HPDE6-E6E7 (cell line): ENCODE measurements around the gene TMC8.
"Not testable (repeated sequence)": the region's sequence is repeated elsewhere in the genome, so short reads cannot be mapped to it uniquely, and the experiment has no call there.

Experiments
- DNase-seq: peaks from one replicate; pipeline ENCODE4 v3.0.0; 2011; ENCODE audit warnings: missing footprints; ENCODE audit errors: extremely low spot score

TMC8 gene

DNA sequence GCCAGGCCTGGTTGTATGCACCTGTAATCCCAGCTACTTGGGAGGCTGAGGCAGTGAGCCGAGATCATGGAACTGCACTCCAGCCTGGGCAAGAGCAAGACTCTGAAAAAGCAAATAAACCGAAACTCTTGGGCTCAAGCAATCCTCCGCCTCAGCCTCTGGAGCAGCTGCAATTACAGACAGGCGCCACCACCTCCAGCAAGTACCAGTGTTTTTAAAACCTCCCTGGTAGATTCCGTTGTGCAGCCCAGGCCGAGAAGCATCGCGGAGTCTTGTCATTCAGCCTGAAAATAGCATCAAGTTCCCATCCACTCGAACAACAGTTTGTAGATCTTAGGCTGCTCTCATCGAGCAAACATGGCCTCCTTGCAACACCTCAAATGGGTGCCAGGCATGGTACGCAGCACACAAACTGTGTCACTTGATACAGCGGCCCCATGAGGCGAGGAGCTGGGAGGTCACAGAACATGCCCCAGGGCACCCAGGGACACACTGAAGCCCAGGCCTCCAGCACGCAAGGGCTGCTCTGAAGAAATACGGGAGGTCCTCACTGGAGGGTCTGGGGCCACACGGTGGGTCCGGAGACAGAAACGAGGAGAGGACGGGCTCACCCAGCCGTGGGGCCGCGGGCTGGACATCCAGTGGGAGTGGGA lies 20.1 kb upstream of the TMC8 start:
- DNase-seq: no peak

DNA sequence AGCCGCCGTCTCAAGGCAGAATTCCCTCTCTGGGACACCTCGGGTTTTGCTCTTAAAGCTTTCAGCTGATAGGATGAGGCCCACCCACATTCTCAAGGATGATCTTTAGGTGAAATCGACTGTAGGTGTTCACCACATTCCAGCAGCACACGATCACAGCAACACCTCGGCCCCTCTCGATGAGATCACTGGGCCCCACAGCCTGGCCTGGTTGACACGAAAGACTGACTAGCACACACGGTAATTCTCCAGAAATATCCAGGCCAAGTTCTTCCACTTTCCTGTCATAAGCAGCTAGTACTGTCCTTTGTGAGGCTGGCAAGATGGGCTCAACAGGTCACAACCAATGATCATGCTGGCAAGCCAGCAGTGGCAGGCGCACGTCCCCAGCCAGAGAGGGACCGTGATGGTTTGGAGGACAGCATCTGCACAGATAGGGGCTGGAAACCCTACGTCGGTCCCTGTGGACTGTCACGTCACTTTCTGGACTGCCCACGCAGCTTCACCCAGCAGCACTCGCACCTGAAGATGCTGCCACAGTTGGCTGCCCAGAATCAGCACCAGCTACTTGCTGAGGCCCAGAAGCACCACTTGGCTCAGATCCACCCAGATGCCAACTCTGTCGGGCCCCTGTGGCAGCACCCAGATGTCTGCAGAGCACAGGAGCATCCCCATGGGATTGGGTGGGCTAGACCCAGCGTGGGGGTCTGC lies 19.4 kb upstream of the TMC8 start:
- no peak for DNase-seq

DNA sequence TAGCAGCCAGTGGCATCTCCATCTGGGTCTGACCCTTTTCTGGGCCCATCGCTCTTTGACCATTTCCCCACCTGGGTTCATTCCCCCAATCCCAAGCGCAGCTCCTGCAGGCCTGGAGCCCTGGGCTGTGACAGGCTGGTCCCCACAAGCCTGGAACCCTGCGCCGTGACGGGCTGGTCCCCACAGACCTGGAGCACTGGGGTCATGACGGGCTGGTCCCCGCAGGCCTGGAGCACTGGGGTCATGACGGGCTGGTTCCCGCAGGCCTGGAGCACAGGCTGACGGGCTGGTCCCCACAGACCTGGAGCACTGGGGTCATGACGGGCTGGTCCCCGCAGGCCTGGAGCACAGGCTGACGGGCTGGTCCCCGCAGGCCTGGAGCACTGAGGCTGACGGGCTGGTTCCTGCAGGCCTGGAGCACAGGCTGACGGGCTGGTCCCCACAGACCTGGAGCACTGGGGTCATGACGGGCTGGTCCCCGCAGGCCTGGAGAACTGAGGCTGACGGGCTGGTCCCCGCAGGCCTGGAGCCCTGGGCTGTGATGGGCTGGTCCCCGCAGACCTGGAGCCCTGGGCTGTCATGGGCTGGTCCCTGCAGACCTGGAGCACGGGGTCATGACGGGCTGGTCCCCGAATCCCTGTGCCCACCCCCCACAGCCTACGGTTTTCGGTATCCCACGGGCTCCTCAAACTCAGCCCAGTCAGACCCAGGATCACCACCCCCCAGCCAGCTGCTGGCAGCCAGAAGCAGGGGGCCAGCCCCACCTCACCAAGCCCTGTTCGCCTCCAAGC lies 18.6 kb upstream of the TMC8 start:
- no peak for DNase-seq

DNA sequence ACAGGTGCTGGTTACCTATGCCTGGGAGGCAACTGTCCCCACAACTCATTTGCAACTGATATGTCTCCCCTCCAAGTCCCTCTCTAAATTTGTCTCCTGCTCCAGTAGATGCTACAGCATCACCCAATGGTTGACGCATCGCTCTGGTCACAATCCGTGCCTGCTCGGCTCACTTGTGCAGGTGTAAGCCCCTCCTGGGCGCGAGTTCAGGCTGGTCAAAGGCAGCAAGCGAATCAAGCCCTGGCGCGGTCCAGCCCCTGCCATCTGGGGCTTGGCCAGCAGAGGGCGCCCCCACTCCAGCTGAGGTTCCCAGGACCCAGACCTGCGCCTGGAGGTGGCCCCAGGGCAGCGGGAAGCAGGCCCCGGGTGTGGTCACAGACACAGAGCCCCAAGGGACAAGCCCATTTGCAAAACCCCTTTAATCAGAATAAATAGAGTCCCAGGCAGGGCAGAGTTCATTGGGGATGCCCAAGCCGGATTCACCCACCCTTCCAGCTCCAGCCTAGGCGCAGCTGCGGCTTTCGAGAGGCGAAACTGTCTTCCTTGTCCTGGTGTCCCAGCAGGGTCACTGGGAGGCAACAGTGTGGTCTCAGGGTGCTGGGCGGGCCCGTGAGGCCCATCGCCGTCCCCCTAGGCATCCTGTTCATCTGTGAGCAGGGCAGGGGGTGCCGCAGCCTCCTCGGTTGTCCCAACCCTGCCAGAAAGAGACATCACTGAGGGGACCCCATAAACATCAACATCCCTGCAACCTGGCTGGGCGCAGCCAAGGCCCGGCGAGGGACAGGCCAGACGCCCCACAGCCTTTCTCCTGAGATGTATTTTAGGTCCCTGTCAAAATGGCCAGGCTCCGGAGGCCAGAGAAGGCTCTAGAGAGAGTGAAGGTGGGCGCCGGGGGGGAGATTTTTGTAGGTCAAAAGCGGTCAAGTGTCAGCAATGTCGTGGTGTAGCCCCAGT lies 17.8 kb upstream of the TMC8 start:
- DNase-seq: peak; percentile 66

DNA sequence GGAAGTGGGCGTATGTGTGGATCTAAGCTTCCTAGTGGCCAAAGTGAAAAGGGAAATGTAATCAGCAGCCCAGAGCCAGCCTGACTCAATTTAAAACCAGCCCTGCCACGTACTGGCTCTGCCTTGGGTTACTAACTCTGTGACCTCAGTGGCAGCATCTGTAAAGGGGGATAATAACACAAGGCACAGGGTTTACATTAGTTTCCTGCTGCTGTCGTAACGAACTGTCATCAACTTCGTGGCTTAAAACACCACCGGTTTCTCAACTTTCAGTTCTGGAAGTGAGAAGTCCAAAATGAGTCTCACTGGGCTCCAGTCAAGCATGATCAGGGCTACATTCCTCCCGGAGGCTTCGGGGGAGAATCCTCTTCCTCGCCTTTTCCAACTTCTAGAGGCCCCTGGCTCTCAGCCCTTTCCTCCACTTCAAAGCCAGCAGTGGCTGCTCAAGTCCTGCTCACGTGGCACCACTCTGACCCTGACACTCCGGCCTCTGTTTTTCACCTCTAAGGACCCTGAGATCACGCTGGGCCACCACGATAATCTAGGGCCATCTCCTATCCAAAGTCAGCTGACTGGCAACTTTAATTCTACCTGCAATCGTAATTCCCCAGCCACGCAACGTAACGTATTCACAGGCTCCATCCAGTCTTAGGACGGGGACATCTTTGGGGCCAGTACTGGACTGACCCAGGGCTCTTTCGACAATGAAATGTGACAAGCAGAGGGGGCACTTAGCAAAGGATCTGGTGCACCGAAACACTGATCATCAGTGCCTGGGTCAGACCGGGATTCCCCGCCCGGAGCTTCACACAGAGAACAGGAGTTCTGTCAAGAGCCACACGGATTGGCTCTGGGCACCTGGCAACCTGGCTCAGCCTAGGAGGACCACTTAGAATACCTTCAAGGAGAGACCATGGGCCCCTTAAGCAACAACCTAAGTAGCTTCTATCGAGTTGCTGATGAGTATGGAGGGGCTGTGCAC lies 16.5 kb upstream of the TMC8 start:
- DNase-seq: no peak

DNA sequence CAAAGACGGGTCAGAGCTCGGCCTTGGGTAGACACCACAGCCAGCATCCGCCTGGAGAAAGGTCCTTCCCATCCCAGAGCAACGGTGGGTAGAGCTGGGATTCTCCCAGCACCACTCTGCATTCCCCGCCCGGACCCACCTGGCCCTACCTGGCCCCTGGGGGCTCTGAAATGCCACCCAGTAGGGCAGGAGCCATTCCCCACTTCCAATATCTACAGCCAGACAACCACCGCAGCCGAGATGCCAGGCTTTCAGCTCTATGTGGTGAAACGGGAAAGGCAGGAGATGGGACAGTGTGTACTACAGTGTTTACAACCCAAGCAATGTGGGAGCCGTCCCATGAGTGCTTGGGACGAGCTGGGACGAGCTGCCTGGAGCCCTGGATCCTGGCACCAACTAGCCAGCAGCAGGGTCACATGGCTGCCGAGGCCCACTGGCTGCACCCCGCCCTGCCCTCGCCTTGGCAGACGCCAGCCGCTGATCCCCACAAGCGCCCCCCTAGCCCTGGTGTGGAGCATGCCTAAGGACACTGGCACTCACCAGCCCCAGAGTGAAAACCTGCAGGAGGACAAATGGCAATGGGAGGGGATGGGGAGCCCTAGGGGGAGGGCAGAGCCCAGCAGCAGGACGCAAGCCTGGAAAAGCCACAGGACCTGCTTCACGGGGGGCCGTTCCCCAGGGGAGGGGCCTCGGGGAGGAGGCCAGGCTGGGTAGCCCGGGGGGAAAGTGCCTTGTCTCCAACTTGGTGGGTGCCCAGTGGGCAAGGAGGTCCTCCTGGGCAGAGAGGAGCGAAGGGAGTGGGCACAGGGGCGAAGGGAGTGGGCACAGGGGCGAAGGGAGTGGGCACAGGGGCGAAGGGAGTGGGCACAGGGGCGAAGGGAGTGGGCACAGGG lies 15.5 kb upstream of the TMC8 start:
- no peak for DNase-seq

DNA sequence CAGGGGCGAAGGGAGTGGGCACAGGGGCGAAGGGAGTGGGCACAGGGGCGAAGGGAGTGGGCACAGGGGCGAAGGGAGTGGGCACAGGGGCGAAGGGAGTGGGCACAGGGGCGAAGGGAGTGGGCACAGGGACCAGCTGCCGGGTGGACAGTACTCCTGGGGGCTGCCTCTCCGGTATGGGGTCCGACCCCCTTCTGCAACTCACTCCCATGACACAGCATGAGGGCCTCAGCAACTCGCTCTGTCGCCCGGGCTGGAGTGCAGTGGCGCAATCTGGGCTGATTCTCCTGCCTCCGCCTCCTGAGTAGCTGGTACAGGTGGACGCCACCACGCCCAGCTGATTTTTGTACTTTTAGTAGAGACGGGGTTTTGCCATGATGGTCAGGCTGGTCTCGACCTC lies 14.8 kb upstream of the TMC8 start:
- not testable (repeated sequence) for DNase-seq

DNA sequence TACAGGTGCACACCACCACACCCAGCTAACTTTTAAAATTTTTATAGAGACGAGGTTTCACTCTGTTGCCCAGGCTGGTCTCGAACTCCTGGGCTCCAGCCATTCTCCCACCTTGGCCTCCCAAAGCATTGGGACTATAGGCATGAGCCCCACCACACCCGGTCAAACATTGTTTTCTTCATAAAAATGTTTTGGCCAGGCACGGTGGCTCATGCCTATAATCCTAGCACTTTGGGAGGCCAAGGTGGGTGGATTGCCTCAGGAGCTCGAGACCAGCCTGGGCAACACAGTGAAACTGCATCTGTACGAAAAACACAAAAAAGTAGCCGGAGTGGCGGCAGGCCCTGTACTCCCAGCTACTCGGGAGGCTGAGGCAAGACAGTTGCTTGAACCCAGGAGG lies 14.2 kb upstream of the TMC8 start:
- DNase-seq: no peak

DNA sequence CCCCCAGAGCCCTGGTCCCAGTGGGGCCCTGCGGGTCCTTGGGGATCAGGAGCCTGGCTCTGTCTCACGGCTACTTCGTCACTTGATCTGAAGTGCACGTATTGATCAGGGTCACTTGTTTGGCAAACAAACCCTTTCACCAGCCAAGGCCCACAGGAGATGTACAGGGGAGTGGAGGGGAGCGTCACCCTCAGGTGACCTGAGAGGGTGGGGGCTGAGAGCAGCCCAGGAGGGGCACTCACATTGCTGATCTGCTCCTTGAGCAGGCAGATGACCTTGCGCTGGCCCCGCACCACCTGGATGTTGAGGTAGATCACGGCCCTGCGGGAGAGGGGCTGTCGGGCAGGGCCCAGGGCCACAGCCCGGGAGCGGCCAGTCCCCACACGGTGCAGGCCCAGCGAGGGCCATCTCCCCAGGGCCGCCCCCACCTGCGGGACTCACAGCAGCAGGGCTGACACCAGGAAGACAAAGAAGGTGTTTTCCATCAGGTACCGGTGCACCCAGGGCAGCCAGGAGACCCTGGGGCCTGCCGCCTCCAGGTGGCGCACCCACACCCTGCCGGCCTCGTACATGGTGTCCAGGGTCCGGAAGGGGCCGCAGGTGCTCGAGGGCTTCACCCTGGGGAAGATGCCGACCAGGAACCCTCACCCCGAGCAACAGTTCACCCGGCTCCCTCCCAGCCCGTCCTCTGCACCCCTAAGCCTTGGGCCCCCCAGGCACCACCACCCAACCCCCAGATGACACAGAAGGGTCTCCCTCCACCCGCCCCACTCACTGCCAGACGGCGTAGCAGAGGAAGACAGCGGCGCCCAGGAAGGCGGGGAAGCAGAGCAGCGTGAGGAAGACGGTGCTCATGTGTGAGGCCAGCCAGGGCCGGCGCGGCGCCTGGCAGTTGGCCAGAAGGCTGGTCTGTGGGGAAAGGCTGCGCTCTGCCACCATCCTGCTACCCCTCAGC lies 13.3 kb upstream of the TMC8 start:
- no peak for DNase-seq

DNA sequence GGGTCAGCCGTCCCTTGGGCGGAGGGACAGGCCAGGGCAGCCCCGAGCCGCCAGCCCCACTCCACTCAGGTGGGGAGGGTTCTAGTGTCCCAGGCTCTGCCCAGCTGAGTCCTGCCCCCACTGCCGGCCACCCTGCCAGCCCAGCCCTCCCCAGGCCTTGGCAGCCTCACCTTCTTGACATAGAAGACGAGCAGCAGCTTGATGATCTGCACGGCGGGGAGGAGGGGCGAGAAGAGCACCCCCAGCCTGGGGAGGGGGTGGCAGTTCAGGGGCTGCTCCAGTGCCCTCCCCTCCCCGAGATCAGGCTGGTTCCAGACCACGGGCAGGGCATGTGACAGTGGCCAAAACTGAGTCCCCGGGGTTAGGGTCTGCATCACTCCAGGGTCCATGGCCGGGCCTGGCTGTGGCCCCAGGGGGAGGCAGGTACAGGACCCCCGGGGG lies 11.8 kb upstream of the TMC8 start:
- DNase-seq: no peak

DNA sequence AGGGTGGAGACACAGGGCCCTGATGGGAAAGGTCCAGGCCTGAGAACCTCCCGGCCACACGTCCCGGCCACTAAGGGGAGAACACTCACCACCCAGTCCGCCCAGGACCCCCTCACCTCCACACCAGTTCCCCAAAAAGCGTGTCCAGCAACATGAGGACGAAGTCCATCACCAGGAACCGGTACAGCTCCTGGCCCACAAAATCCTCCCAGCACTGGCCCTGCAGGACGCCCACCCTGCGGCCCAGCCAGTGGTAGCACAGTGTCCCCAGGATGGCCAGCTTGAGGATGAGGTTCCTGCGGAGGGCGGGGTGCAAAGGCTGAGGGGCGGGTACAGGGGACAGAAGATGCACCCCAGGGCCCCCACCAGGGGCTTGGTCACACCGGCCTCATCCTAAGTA lies 10.0 kb upstream of the TMC8 start:
- no peak for DNase-seq

DNA sequence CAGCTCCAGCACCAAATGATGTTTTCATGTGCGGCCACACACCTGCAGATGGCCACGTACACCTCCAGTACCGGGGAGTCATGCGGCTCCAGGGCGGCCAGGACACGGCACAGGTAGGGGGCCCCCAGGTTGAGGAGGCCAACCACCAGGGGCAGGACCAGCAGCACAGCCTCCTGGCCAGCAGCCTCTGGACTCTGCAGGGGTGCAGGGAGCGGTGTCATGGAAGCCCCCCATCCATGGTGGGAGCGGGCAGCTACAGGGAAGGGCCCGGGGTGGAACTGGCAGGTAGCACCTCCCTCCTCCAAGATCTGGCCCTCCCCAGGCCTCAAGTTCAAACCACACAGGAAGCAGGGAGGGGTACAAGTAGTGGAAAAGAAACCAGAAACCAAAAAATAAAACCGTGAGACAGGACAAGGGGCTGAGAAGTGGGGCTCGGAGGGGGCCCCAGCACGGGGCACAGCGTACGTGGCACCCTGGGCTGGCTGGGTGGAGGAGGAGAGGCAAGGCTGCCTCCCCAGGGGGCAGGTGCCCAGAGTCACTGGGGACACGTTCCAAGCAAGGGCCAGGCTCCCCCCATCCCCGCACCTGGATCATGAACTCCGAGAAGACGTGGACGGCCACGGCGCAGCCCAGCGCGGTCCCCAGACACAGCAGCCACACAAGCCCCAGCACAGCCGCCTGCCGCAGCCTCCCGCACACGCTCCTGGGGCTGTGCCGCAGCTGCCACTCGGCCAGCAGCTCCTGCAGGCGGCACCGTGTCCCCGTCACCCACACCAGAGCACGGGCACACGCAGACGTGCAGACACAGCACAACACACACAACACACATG lies 9.4 kb upstream of the TMC8 start:
- DNase-seq: no peak

DNA sequence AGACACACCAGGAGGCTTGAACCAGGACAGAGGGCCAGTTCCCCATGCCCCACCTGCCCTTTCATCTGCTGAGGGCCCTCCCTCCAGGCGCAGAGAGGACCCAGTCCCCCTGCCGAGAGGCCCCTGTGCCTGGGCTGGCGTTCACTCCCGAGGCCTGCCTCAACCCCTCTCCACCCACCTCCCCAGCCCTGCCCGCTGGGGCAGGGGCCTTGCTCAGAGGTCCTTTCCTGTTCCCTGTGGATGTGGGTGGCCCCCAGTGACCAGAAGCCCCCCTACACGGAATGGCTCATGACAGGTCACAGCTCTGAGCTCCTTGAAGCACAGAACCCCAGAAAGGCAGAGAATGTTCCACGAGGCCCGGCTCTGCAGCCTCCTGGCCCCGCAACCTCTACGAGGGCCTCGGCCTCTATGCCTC lies 8.8 kb upstream of the TMC8 start:
- DNase-seq: no peak

DNA sequence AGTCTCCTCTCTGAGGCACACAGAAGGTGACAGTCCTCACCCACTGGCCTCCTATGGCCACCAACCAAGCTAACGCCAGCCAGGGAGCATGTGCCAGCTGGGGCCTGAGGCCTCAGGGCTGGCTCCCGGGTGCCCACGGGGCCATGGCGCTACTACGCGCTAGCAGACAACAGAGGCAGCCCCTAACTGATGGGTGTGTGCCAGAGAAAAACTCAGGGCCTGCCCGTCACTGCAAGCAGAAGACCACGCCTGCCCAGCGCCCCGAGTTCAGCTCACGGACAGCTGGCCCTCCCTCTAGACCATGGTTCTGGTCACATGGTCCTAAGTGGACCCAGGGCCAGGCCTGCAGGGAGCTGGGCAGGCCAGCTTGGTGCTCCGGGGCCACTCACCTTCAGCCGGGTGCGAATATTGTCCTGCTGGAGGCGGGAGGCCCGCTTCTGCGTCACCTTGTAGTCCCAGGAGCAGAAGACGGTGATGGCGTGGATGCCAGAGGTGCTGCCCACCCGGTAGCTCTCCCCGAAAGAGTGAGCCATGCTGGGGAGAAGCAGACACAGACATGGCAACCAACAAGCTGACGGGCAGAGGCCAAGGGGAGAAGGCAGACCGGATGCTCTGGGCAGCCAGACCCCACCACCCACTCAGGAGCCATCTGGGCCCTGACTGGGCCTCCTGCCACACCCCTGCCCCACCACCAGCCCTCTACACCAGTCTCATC lies 8.2 kb upstream of the TMC8 start:
- no peak for DNase-seq

DNA sequence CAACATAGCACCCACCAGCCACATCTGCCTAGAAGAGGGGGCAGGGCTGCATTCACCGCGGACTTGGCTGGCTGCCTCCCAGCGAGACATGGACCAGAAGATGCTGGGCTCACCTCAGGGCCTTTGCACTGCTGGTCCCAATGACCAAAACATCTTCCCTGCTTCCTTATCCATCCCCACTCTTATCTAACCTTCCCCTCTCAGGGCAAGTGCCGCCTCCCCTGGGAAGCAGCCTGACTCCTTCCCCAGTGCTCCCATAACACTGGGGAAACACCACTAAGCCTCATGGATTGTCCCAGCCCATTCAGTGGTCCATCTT lies 7.7 kb upstream of the TMC8 start:
- no peak for DNase-seq

DNA sequence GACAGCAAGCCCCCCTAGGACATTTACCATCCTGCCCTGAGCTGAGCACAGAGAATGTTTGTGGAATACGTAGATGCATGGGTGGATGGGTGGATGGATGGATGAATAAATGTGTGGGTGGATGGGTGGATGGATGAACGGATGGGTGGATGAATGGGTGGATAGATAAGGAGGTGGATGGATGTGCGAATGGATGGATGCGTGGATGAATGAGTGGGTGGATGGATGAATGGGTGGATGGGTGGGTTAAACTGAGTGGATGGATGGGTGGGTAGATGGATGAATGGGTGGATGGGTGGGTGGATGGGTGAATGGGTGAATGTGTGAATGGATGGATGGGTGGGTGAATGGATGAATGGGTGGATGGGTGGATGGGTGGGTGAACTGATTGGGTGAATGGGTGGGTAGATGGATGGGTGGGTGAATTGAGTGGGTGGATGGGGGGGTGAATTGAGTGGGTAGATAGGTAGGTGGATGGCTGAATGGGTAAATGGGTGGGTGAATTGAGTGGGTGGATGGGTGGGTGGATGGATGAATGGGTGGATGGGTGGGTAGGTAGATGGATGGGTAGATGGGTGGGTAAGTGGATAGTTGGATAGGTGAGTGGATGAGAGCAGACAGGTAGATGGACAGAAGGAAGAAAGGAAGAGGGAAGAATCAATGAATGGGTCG lies 7.2 kb upstream of the TMC8 start:
- DNase-seq: no peak
